ENCODE data around the gene COG4. TPM values are rescaled to one million over a fixed set of nuclear protein-coding genes. Genes with fewer than 3 reads are reported as not detected.
"Not testable (repeated sequence)": the region's sequence is repeated elsewhere in the genome, so short reads cannot be mapped to it uniquely, and the experiment has no call there.

The COG4 gene
- polyA plus RNA-seq, 1 experiment: 71.7 TPM

DNA sequence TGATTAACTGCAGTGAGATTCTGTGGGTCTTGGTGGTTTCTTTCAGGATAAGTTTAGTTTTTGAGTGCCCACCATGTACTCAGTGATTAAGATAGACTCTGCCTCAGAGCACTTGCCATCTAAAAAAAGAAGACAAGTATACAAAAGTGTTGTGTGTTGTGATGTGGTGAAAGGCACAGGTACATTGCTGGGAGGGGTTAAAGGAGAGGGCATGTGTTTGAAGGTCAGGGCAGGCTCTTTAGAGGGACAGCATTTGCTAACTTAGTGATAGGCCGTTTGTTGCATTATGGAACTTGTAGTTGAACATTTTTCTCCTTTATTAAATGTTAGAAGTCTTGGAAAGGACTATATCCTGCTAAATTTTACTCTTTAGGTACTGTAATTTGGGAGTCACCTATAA is 26.7 kb upstream of the COG4 start:
- ChIA-PET CTCF (no interaction called here), POLR2A (no interaction called here)
- no peaks in the 10 kb centered on the region for H3K27me3 ChIP-seq (ENCODE audit: control insufficient read depth, insufficient read depth, low read length)
- no peak for DNase-seq (ENCODE audit: low read depth)
- TF ChIP-seq, protein P1, sequence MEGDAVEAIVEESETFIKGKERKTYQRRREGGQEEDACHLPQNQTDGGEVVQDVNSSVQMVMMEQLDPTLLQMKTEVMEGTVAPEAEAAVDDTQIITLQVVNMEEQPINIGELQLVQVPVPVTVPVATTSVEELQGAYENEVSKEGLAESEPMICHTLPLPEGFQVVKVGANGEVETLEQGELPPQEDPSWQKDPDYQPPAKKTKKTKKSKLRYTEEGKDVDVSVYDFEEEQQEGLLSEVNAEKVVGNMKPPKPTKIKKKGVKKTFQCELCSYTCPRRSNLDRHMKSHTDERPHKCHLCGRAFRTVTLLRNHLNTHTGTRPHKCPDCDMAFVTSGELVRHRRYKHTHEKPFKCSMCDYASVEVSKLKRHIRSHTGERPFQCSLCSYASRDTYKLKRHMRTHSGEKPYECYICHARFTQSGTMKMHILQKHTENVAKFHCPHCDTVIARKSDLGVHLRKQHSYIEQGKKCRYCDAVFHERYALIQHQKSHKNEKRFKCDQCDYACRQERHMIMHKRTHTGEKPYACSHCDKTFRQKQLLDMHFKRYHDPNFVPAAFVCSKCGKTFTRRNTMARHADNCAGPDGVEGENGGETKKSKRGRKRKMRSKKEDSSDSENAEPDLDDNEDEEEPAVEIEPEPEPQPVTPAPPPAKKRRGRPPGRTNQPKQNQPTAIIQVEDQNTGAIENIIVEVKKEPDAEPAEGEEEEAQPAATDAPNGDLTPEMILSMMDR (IDR thresholded peaks at IDR 0.05; ENCODE audit: insufficient read depth, low read depth, low read length): no peak
- no peak overlapping the region for H3K4me3 ChIP-seq (ENCODE audit: low read depth, low read length)
- peaks cover 26% of the 10 kb centered on the region for H3K36me3 ChIP-seq (ENCODE audit: control insufficient read depth, insufficient read depth, low read length)

DNA sequence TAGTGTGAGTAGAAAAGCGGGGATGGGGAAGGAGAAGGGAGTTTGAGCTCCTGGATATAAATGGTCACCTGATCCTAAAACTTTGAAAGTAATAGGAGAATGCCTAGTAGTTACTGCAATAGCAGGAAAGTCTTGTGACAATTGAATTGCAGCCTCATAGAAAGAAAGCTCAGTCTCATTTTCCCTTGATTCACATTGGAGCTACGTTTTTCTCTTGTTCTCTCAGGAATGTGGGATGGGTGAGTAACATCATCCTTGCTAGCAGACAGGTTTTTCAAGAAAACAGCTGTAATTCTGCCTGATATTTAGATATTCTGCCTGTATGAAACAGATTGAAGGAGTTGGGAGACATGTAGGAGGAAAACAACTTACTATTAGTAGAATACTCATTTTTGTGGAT is 25.6 kb upstream of the COG4 start:
- ChIA-PET CTCF (interaction anchor here (0.6 to 1.3 kb wide), 2 partner anchors 105 to 864 kb away, joined by 3 to 4 read pairs; no protein-coding TSS in a partner anchor), POLR2A (no interaction called here)
- H3K36me3 ChIP-seq (ENCODE audit: control insufficient read depth, insufficient read depth, low read length): peaks cover 22% of the 10 kb centered on the region
- no peak for DNase-seq (ENCODE audit: low read depth)
- no peak overlapping the region for H3K4me3 ChIP-seq (ENCODE audit: low read depth, low read length)
- TF ChIP-seq, protein P1 (IDR thresholded peaks at IDR 0.05; ENCODE audit: insufficient read depth, low read depth, low read length): no peak
- no peaks in the 10 kb centered on the region for H3K27me3 ChIP-seq (ENCODE audit: control insufficient read depth, insufficient read depth, low read length)

DNA sequence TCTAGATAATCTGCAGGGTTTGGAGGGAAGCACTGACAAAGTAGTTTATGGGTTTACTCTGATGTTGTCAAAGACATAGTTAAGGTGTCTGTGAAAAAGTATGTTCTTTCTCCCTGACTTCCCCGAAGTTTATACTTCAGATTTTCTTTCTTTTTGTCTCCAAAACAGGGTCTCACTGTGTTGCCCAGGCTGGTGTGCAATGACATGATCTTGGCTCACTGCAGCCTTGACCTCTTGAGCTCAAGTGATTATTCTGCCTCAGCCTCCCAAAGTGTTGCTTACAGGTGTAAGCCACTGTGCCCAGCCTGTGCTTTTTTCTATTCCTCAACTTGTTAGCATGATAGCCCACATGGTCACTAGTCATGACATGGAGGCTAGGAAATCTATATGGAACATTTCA is 21.2 kb upstream of the COG4 start:
- DNase-seq (ENCODE audit: low read depth): no peak
- Histone ChIP-seq H3K4me3 (ENCODE audit: low read depth, low read length) (no peak overlapping the region), H3K36me3 (ENCODE audit: control insufficient read depth, insufficient read depth, low read length) (peaks cover 27% of the 10 kb centered on the region), H3K27me3 (ENCODE audit: control insufficient read depth, insufficient read depth, low read length) (no peaks in the 10 kb centered on the region)
- POLR2A ChIA-PET: no interaction called here
- TF ChIP-seq, protein P1 (IDR thresholded peaks at IDR 0.05; ENCODE audit: insufficient read depth, low read depth, low read length): no peak
- CTCF ChIA-PET: interaction anchor here (1.2 kb wide), 1 partner anchor 16 kb away, joined by 5 read pairs; no protein-coding TSS in a partner anchor

DNA sequence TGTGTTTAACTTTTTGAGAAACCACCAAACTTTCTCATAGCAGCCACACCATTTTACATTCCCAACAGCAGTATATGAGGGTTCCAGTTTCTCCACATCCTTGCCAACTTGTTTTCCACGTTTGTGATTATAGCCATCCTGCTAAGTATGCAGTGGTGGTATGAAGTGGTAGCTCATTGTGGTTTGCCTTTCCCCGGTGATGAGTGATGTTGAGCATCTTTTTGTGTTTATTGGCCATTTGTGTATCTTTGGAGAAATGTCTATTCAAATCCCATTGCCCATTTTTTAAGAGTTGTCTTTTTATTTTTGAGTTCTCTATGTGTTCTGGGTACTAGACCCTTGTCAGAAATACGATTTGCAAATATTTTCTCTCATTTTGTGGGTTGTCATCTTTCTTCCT is 17.6 kb upstream of the COG4 start:
- Histone ChIP-seq H3K27me3 (ENCODE audit: control insufficient read depth, insufficient read depth, low read length) (no peaks in the 10 kb centered on the region), H3K36me3 (ENCODE audit: control insufficient read depth, insufficient read depth, low read length) (peaks cover 21% of the 10 kb centered on the region), H3K4me3 (ENCODE audit: low read depth, low read length) (no peak overlapping the region)
- DNase-seq (ENCODE audit: low read depth): no peak
- TF ChIP-seq, protein P1 (IDR thresholded peaks at IDR 0.05; ENCODE audit: insufficient read depth, low read depth, low read length): no peak
- POLR2A ChIA-PET: interaction anchor here (0.6 kb wide), 1 partner anchor 221 kb away, joined by 9 read pairs; no protein-coding TSS in a partner anchor
- CTCF ChIA-PET: no interaction called here

DNA sequence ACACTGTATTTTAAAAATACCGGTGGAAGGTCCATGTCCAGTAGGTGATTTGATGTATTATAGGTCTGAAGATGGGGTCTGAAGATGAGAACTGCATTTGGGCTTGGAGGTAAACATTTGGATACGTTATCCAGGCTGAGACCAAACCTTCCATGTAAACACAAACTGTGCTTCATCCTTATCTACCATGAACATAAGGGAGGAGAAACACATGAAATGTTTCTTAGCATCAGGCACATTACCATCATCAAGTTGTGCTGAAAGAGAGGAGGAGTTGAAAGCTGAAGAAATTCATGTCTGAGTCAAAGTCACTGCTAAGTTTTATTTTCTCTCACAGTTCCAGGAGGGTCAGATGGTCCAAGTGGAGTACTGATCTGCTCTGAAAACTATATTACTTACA is 11.6 kb upstream of the COG4 start:
- CTCF ChIA-PET: interaction anchor here (0.5 to 1.1 kb wide), 2 partner anchors 119 to 183 kb away, joined by 5 to 7 read pairs; no protein-coding TSS in a partner anchor
- no peaks in the 10 kb centered on the region for H3K27me3 ChIP-seq (ENCODE audit: control insufficient read depth, insufficient read depth, low read length)
- TF ChIP-seq, protein P1 (IDR thresholded peaks at IDR 0.05; ENCODE audit: insufficient read depth, low read depth, low read length): no peak
- no peak overlapping the region for H3K4me3 ChIP-seq (ENCODE audit: low read depth, low read length)
- DNase-seq (ENCODE audit: low read depth): no peak
- peaks cover 25% of the 10 kb centered on the region for H3K36me3 ChIP-seq (ENCODE audit: control insufficient read depth, insufficient read depth, low read length)
- POLR2A ChIA-PET: no interaction called here

DNA sequence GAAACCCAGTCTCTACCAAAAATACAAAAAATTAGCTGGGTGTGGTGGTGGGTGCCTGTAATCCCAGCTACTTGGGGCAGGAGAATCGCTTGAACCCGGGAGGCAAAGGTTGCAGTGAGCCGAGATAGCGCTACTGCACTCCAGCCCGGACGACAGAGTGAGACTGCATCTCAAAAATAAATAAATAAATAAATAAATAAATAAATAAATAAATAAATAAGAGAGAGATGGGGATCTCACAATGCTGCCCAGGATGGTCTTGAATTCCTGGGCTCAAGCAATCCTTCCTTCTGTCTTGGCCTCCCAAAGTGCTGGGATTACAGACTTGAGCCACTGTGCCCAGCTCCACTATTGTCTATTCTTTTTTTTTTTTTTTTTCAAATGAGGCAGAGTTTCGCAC is 6.6 kb upstream of the COG4 start:
- CTCF ChIA-PET: interaction anchor here (3.9 kb wide), 1 partner anchor 124 kb away, joined by 14 read pairs; no protein-coding TSS in a partner anchor

More for the DNA sequence above, 6.6 kb upstream of the COG4 start:
- not testable (repeated sequence) for H3K27me3 ChIP-seq (ENCODE audit: control insufficient read depth, insufficient read depth, low read length); H3K4me3 ChIP-seq (ENCODE audit: low read depth, low read length); DNase-seq (ENCODE audit: low read depth)
- POLR2A ChIA-PET: interaction anchor here (0.6 kb wide), 1 partner anchor 44 kb away, joined by 8 read pairs; no protein-coding TSS in a partner anchor
- peaks cover 16% of the 10 kb centered on the region for H3K36me3 ChIP-seq (ENCODE audit: control insufficient read depth, insufficient read depth, low read length)
